AG09309 (cell line): ENCODE results near the gene CASP8AP2.
"Not testable (repeated sequence)": the region's sequence is repeated elsewhere in the genome, so short reads cannot be mapped to it uniquely, and the experiment has no call there.

ENCODE experiments used
- DNase-seq: peaks from one replicate; pipeline ENCODE4 v3.0.0-alpha.2; 2010; ENCODE audit warnings: low read depth
- H3K4me3 ChIP-seq: 2 replicates; pipeline ENCODE4 v1.5.1; 2011; ENCODE audit warnings: mild to moderate bottlenecking, low read depth, low read length, moderate library complexity; ENCODE audit not compliant: control insufficient read depth
- CTCF ChIP-seq: IDR thresholded peaks from 2 replicates; pipeline ENCODE4 v1.5.1; 2011; ENCODE audit warnings: mild to moderate bottlenecking, low read depth, low read length, inconsistent platforms; ENCODE audit not compliant: insufficient read depth, control insufficient read depth; ENCODE audit errors: missing control alignments

Gene CASP8AP2

GRCh38 chr6:89817481-89817880 is 12.2 kb upstream of the CASP8AP2 start:
- no peak for TF ChIP-seq CTCF
- no peak overlapping the region for H3K4me3 ChIP-seq
- no peak for DNase-seq

GRCh38 chr6:89818977-89819335 is 10.7 kb upstream of the CASP8AP2 start:
- no peak for TF ChIP-seq CTCF
- no peak for DNase-seq
- H3K4me3 ChIP-seq: peak overlapping the region; percentile 61

- peak within 1 kb of the TSS; percentile 61 for H3K4me3 ChIP-seq
- peak; percentile 58 for DNase-seq
- TF ChIP-seq CTCF: no peak
Measured at GRCh38 chr6:89819336-89820130, 10.1 kb upstream of the CASP8AP2 start, which contains the start of gene MDN1. Gene MDN1, minus strand, starts transcription at chr6:89819794. Its CDS starts 187 bp downstream, at chr6:89819607.

- no peak overlapping the region for H3K4me3 ChIP-seq
- TF ChIP-seq CTCF: no peak
- DNase-seq: no peak
Measured at GRCh38 chr6:89826029-89826528, 3.6 kb upstream of the CASP8AP2 start.

- peak overlapping the region; percentile 99 for H3K4me3 ChIP-seq
- not testable (repeated sequence) for DNase-seq
Measured at GRCh38 chr6:89828475-89828987, 1.1 kb upstream of the CASP8AP2 start.

GRCh38 chr6:89828988-89829471 is 650 bp upstream of the CASP8AP2 start:
- TF ChIP-seq CTCF: no peak
- peak overlapping the region; percentile 99 for H3K4me3 ChIP-seq
- no peak for DNase-seq

- DNase-seq: no peak
- TF ChIP-seq CTCF: no peak
- peak overlapping the region; percentile 99 for H3K4me3 ChIP-seq
Measured at GRCh38 chr6:89830170-89830809, 610 bp downstream of the CASP8AP2 start.
